ENCODE measurements around the gene LHX6. TPM values are rescaled to one million over a fixed set of nuclear protein-coding genes. Genes with fewer than 3 reads are reported as not detected.

LHX6 gene
- total RNA-seq, 1 experiment from 2014 or later: 1.5 TPM

- TF ChIP-seq ARID4B (CRISPR knock-in tag; IDR thresholded peaks at IDR 0.05; ENCODE audit: borderline replicate concordance) (peak; percentile 99), PRDM15 (CRISPR knock-in tag; IDR thresholded peaks at IDR 0.05) (peak; percentile 68; the same call in 1 of the 2 replicates), E2F5 (CRISPR knock-in tag; IDR thresholded peaks at IDR 0.05) (peak; percentile 75), ZNF671 (CRISPR knock-in tag; IDR thresholded peaks at IDR 0.05) (no peak), EMX1 (CRISPR knock-in tag; IDR thresholded peaks at IDR 0.05) (no peak), NFYB (CRISPR knock-in tag; conservative IDR thresholded peaks at IDR 0.05; ENCODE audit: low read depth) (peak; percentile 56), ZNF121 (CRISPR knock-in tag; IDR thresholded peaks at IDR 0.05) (peak; percentile 82; the same call in 1 of the 2 replicates), TEAD4 (CRISPR knock-in tag; IDR thresholded peaks at IDR 0.05) (peak; percentile 79), NR2C2 (CRISPR knock-in tag; IDR thresholded peaks at IDR 0.05) (peak; percentile 66; the same call in 1 of the 2 replicates), PREB (CRISPR knock-in tag; IDR thresholded peaks at IDR 0.05; ENCODE audit: borderline replicate concordance) (peak; percentile 87; the same call in 1 of the 2 replicates), CTCF (IDR thresholded peaks at IDR 0.05) (no peak), USF1 (CRISPR knock-in tag; IDR thresholded peaks at IDR 0.05) (peak; percentile 83), GABPB1 (CRISPR knock-in tag; IDR thresholded peaks at IDR 0.05) (peak; percentile 76), KAT7 (CRISPR knock-in tag; IDR thresholded peaks at IDR 0.05; ENCODE audit: borderline replicate concordance) (peak; percentile 96; the same call in 1 of the 2 replicates), USF2 (CRISPR knock-in tag; IDR thresholded peaks at IDR 0.05) (peak; percentile 74), FOXP1 (CRISPR knock-in tag; IDR thresholded peaks at IDR 0.05; ENCODE audit: borderline replicate concordance) (peak; percentile 99), MYBL2 (CRISPR knock-in tag; IDR thresholded peaks at IDR 0.05) (peak; percentile 95), TEAD1 (CRISPR knock-in tag; IDR thresholded peaks at IDR 0.05) (peak; percentile 98), ZNF396 (CRISPR knock-in tag; IDR thresholded peaks at IDR 0.05; ENCODE audit: borderline replicate concordance) (no peak), ATF6 (CRISPR knock-in tag; IDR thresholded peaks at IDR 0.05) (0 out of 2 replicates have a peak, but pooled peaks have one; percentile 67), ZNF317 (CRISPR knock-in tag; IDR thresholded peaks at IDR 0.05; ENCODE audit: borderline replicate concordance, low read depth) (no peak), TP53 (CRISPR knock-in tag; IDR thresholded peaks at IDR 0.05) (peak; percentile 81; the same call in 1 of the 2 replicates)
Observed at GRCh38 chr9:122264360-122265148, 35.8 kb upstream of the LHX6 start, which contains the start of the genes MRRF and RBM18 (continued).

Measured in WTC11 (cell line).